Activated B cell treated with CpG ODN at 0.5 μM for 24 hours (primary cell): Measurements from ENCODE around the gene DCST2. TPM values are rescaled to one million over a fixed set of nuclear protein-coding genes. Genes with fewer than 3 reads are reported as not detected.

Experiments used
- ATAC-seq: fragments of 200-7000 bp; cut with Tn5 transposase; one replicate; pipeline ENCODE4 v1.10.0; 2021; ENCODE audit warnings: low read depth, mild to moderate bottlenecking, moderate library complexity
- CTCF ChIA-PET: fragments of 350-600 bp; sonication (Branson Sonifier 250); formaldehyde crosslinking; loops from one replicate; lab custom pipeline; 2021; ENCODE audit warnings: antibody characterized with exemption; lab: Charles Lee
- POLR2A ChIA-PET: fragments of 350-600 bp; sonication (Branson Sonifier 250); formaldehyde crosslinking; loops from one replicate; lab custom pipeline; 2021; ENCODE audit warnings: antibody characterized with exemption; lab: Charles Lee
- DNase-seq: peaks from one replicate; pipeline ENCODE4 v3.0.0; 2022
- H3K27ac Mint-ChIP-seq: one replicate; pipeline ENCODE4 v1.8.0; 2020; ENCODE audit warnings: mixed read lengths
- H3K27me3 Mint-ChIP-seq: one replicate; pipeline ENCODE4 v1.8.0; 2021; ENCODE audit warnings: mixed read lengths
- H3K36me3 Mint-ChIP-seq: one replicate; pipeline ENCODE4 v1.8.0; 2021; ENCODE audit warnings: low read depth, mixed read lengths
- H3K4me1 Mint-ChIP-seq: one replicate; pipeline ENCODE4 v1.8.0; 2021; ENCODE audit warnings: mixed read lengths
- H3K4me3 Mint-ChIP-seq: one replicate; pipeline ENCODE4 v1.8.0; 2020; ENCODE audit warnings: mild to moderate bottlenecking, mixed read lengths
- H3K9me3 Mint-ChIP-seq: one replicate; pipeline ENCODE4 v1.8.0; 2020; ENCODE audit warnings: mixed read lengths
- CTCF ChIP-seq: fragments of 200-600 bp; IDR thresholded peaks from one replicate; pipeline ENCODE4 v1.8.0; 2022; ENCODE audit warnings: antibody characterized with exemption, mild to moderate bottlenecking
- intact Hi-C: fragments of 100-400 bp; cut with micrococcal nuclease; formaldehyde crosslinking; loops from one replicate; pipeline ENCODE4 v1.15.1; 2024
- total RNA-seq: library from RNA; stranded (reverse); gene quantifications from 2 replicates; pipeline ENCODE4 v1.2.3, GENCODE V29; 2022

Gene DCST2
- total RNA-seq: 1.0 TPM in 1 of 2 replicates, not detected in the other

- ATAC-seq (no peak), DNase-seq (no peak)
- Mint-ChIP-seq H3K27me3 (peaks cover 4% of the 10 kb centered on the region), H3K4me1 (no peaks in the 10 kb centered on the region), H3K36me3 (no peaks in the 10 kb centered on the region), H3K4me3 (no peak within 1 kb of the TSS), H3K9me3 (no peaks in the 10 kb centered on the region), H3K27ac (no peak within 1 kb of the TSS)
- TF ChIP-seq CTCF: no peak
- ChIA-PET CTCF (no interaction called here), POLR2A (no interaction called here)
- intact Hi-C loops: no loop called here
Observed at GRCh38 chr1:155033524-155033923, at the start of gene DCST2, which contains the start of gene DCST1. Gene DCST2, minus strand, starts transcription at chr1:155033781. Its CDS starts 80 bp downstream, at chr1:155033701. Gene DCST1, plus strand, starts transcription at chr1:155033824. Its CDS starts 213 bp downstream, at chr1:155034037.

GRCh38 chr1:155083052-155083541, 49.5 kb upstream of the DCST2 start:
- Mint-ChIP-seq H3K4me3 (no peak overlapping the region), H3K27me3 (peaks cover 28% of the 10 kb centered on the region), H3K9me3 (no peaks in the 10 kb centered on the region), H3K4me1 (peaks cover 60% of the 10 kb centered on the region), H3K27ac (no peak overlapping the region), H3K36me3 (no peaks in the 10 kb centered on the region)
- ChIA-PET POLR2A (interaction anchor here (0.6 kb wide), 2 partner anchors 8 to 335 kb away, joined by 7 read pairs; no protein-coding TSS in a partner anchor), CTCF (interaction anchor here (1.1 to 4.3 kb wide), 3 partner anchors 19 to 64 kb away, joined by 3 to 84 read pairs (median 3); partner anchors contain the start of gene EFNA4)
- ATAC-seq (no peak), DNase-seq (no peak)
- intact Hi-C loops: no loop called here
- no peak for TF ChIP-seq CTCF

GRCh38 chr1:155082301-155083051, 48.9 kb upstream of the DCST2 start:
- peaks cover 28% of the 10 kb centered on the region for H3K27me3 Mint-ChIP-seq
- peak overlapping the region; percentile 68 for H3K4me3 Mint-ChIP-seq
- POLR2A ChIA-PET: interaction anchor here (0.6 kb wide), 2 partner anchors 9 to 334 kb away, joined by 7 read pairs; no protein-coding TSS in a partner anchor
- no peak for DNase-seq
- CTCF ChIA-PET: interaction anchor here (1.1 to 4.3 kb wide), 3 partner anchors 19 to 63 kb away, joined by 3 to 84 read pairs (median 3); partner anchors contain the start of gene EFNA4
- no peak for TF ChIP-seq CTCF
- H3K4me1 Mint-ChIP-seq: peaks cover 60% of the 10 kb centered on the region
- H3K27ac Mint-ChIP-seq: no peak overlapping the region
- intact Hi-C loops: no loop called here
- ATAC-seq: no peak
- H3K36me3 Mint-ChIP-seq: no peaks in the 10 kb centered on the region
- no peaks in the 10 kb centered on the region for H3K9me3 Mint-ChIP-seq

GRCh38 chr1:155081472-155082300, 48.1 kb upstream of the DCST2 start:
- no peaks in the 10 kb centered on the region for H3K9me3 Mint-ChIP-seq
- peak overlapping the region; percentile 10 for H3K27ac Mint-ChIP-seq
- DNase-seq (peak; percentile 31), ATAC-seq (no peak)
- H3K4me3 Mint-ChIP-seq: peak overlapping the region; percentile 76
- intact Hi-C loops: no loop called here
- H3K4me1 Mint-ChIP-seq: peaks cover 60% of the 10 kb centered on the region
- H3K27me3 Mint-ChIP-seq: peaks cover 28% of the 10 kb centered on the region
- no peak for TF ChIP-seq CTCF
- CTCF ChIA-PET: interaction anchor here (0.6 to 4.3 kb wide), 7 partner anchors 18 to 1511 kb away, joined by 3 to 84 read pairs (median 3); partner anchors contain the start of gene EFNA4
- no peaks in the 10 kb centered on the region for H3K36me3 Mint-ChIP-seq
- POLR2A ChIA-PET: interaction anchor here (1.1 to 2.4 kb wide), 4 partner anchors 11 to 522 kb away, joined by 3 to 7 read pairs (median 4); partner anchors contain the start of gene KRTCAP2
